KG1 (cell line): ENCODE measurements around the gene PRMT9.
A peak's percentile ranks its signal among the peaks of the same experiment; 100 is the strongest.

ENCODE experiments used
- DNase-seq: peaks from one replicate; lab custom pipeline; 2025; lab: John Stamatoyannopoulos, UW

Gene PRMT9

GRCh38 chr4:147617841-147618691 lies 65.9 kb downstream of the PRMT9 start:
- DNase-seq, result no peak

DNA sequence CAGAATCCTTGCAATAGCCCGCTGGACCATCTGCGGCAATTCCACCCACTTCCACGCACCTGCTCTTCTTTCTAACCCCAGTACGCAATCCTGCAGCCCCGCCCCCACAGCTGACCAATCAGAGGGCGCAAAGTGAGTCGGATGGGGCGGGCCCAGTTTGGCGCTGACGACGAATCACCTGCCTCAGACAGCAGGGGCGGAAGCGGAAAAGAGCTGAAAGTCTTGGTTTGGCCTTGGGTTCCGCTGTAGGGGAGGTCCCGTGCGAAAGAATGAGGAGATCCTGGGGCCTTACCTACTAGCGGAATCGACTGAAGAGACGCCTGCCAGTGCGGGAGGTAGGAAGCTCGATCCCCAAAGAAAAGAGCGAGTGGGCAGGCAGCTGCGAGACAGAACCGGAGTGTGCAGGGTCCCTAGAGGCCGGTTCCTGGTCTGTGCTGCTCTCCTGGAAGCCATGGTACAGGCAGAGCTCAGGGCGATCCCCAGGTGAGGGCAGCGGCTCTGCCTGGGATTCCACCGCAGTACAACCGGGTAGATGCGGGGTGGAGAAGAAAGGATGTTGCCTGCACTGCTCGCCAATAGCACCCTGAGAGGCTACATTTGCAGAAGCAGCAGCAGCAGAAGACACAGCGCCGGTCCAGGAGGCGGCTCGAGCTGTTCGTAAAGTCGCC lies 66.7 kb downstream of the PRMT9 start, which contains the start of gene TMEM184C:
TSS of gene TMEM184C (plus strand) at position 225 of the 668 bp plus-strand sequence. CDS start 560 bp downstream, outside the sequence.
- DNase-seq, result peak; percentile 55

GRCh38 chr4:147616849-147617172 lies 67.2 kb downstream of the PRMT9 start:
- DNase-seq, result no peak

GRCh38 chr4:147610686-147611085 lies 73.3 kb downstream of the PRMT9 start:
- DNase-seq, result no peak

GRCh38 chr4:147607471-147607870 lies 76.5 kb downstream of the PRMT9 start:
- DNase-seq, result no peak

DNA sequence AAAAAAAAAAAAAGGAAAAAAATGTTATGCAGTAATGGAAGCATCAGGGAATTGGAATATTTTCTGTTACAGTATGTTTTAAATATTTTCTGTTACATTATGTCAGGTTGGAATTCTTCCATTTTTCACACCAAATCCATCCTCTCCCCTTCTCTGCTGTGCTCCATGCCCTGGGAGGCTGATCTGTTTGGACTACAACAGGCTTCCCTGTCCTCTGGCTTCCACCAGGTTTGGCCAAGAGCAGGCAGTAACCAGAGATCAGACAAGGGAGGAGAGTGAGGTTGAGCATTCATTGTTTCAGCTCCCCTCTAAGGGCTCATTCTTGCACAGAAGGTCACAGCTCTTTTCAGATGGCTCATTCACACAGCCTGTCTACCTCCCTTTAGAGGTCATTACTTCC lies 78.5 kb downstream of the PRMT9 start:
- DNase-seq, result no peak

DNA sequence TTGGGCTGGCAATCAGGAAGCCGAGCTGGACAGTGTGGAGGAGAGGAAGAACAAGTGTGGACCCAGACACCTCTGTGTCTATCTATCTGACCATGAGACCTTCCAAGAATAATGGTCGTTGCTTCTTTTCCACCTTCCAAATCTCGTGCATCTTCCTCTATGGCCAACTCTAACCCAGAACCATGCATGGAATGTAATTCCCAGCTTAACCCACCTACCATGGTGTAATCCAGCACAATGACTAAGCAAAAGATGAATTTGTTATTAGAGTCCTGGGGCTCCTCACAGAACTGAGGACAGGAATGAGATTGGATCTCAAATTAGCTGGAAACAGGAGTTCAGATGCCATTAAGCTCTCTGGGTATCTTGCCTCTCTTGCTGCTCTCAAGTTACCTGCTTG lies 84.2 kb downstream of the PRMT9 start:
- DNase-seq, result no peak

DNA sequence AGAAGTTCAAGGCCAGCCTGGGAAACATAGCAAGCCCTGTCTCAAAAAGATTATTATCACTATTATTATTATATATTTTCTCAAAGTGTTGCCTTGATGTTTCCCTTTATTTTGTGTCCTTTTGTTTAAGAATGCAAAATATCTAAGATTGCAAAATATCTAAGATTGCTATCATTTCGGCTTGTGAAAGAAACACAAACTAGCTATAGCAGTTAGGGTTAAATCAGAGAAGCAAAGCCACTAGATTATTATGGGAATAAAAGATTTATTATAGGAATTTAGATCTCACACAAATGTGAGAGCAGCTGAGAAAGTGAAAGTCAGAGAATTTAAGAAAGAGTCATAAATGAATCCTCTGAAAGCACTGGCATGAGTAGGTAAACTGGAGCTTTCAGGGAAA lies 84.8 kb downstream of the PRMT9 start:
- no peak for DNase-seq

- no peak for DNase-seq
Measured at GRCh38 chr4:147597561-147597960, 86.4 kb downstream of the PRMT9 start.

DNA sequence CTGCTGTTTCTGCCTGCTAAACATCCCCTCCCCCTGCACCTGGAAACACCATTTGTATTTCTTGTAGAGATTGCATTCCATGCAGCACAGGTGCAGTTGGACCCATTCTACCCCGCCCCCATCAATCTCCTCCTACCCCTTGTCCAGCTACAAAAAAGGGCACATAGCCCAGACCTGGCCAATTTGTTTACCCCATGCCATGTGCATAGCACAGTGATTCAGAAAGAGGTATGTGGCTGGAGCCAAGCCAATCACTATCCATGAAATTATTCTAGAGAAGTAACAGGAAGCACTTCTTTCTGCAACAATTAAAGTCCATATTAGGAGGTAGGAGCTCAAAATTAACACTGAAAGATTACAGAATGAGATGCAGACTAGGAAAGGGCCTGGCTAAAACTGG lies 87.0 kb downstream of the PRMT9 start:
- no peak for DNase-seq

- DNase-seq, result no peak
Measured at GRCh38 chr4:147596377-147596776, 87.6 kb downstream of the PRMT9 start.

GRCh38 chr4:147594578-147594977 lies 89.4 kb downstream of the PRMT9 start:
- no peak for DNase-seq

DNA sequence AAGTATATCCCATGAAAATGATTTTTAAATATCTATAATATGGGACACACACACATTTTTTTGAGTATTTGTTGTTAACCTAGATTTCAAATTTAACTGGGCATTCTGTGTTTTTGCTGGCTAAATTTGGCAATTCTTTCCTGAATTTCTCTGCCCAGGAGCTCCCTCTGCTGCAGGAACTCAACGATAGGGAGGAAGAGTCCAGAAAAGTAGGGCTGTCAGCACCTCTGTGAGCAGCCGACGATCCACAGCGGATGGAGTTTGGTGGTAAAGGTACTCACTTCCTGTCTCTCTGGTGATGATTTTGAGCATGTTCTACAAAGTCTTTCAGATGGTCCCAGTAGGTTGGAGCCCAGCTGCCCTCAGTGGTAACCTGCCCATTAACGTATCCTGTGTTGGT lies 89.9 kb downstream of the PRMT9 start:
- DNase-seq, result no peak

GRCh38 chr4:147591106-147591505 lies 92.9 kb downstream of the PRMT9 start:
- no peak for DNase-seq

- DNase-seq, result peak; percentile 1
Measured at GRCh38 chr4:147590249-147590920, 93.6 kb downstream of the PRMT9 start.

DNA sequence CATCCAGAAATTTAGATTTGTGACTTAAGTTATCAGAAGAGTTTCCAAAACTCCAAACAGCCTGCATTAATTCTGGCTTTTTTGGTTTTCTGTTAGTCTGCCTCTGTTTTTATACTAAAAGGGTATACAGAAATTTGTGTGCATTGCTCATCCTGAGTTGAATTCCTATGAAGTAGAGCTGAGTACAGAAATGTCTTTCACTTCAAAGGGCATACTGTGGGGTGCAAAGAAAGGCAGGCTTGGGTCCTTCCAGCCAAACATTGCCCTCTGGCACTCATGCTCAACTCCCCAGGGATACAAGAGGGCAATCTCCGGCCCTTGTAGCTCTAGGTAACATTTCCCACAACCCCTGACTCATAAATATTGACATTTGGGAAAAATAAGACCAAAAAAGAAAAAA lies 94.4 kb downstream of the PRMT9 start:
- DNase-seq, result no peak
